ENCODE results near the gene ROR1.

DNA sequence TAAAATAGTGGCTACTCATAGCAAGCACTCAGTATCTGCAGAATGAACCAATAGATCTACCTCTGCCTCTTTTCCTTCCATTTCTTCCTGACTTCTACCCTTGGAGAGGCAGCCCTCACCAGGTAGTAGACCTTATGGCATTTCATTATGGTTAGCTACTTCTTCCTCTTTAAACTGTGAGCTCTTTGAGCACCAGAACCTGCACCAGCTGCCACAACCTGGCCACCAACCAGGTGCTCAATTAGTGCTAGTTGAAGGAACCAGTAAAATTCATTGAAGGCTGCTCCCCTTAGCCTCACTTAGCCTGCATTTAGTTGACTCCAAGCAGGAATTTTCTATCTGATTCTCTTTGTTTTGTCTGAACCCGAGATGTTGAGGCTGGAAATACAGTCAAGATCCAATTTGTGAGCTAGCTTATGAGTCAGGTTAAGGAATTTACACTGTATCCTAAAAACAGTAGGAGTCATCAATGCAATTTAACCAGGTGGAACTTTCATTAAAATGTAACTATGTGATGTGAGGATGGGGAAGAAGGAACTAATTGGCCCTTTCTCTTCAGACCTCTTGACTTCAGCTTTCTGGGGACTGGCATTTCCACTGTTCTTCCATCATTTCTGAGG lies 348.1 kb downstream of the ROR1 start:
- TF ChIP-seq FOXK1 (CRISPR knock-in tag; IDR thresholded peaks at IDR 0.05) (no peak), SP1 (CRISPR knock-in tag; conservative IDR thresholded peaks at IDR 0.05) (no peak), CTCF (IDR thresholded peaks at IDR 0.05) (no peak), EMX1 (CRISPR knock-in tag; IDR thresholded peaks at IDR 0.05) (no peak), CREB1 (CRISPR knock-in tag; IDR thresholded peaks at IDR 0.05) (no peak), NFE2L1 (CRISPR knock-in tag; IDR thresholded peaks at IDR 0.05) (no peak), PREB (CRISPR knock-in tag; IDR thresholded peaks at IDR 0.05; ENCODE audit: borderline replicate concordance) (no peak), NR2C2 (CRISPR knock-in tag; IDR thresholded peaks at IDR 0.05) (no peak), MAX (CRISPR knock-in tag; IDR thresholded peaks at IDR 0.05) (no peak), RELA (CRISPR knock-in tag; IDR thresholded peaks at IDR 0.05; ENCODE audit: borderline replicate concordance) (no peak), MLX (CRISPR knock-in tag; IDR thresholded peaks at IDR 0.05) (no peak)
